Keratinocyte (primary cell): ENCODE results near the gene TRIP11.

ENCODE experiments used
- EZH2 ChIP-seq: IDR thresholded peaks from one replicate; pipeline ENCODE4 v1.6.1; 2012; ENCODE audit warnings: inconsistent platforms, mild to moderate bottlenecking, low read length, moderate library complexity
- TF ChIP-seq, protein P1 (sequence below), 3 experiments: IDR thresholded peaks in 1 of 3; conservative IDR thresholded peaks in 1 of 3; optimal IDR thresholded peaks in 1 of 3; 2 replicates in 2 of 3; 3 replicates in 1 of 3; pipeline versions ENCODE3 to v1.5.1; 2011; ENCODE audit warnings: low read length in 3 of 3, mild to moderate bottlenecking in 3 of 3, moderate library complexity in 2 of 3, control low read depth in 1 of 3, inconsistent platforms in 1 of 3; ENCODE audit not compliant: insufficient read depth in 2 of 3; ENCODE audit errors: extremely low read depth in 1 of 3

DNA sequence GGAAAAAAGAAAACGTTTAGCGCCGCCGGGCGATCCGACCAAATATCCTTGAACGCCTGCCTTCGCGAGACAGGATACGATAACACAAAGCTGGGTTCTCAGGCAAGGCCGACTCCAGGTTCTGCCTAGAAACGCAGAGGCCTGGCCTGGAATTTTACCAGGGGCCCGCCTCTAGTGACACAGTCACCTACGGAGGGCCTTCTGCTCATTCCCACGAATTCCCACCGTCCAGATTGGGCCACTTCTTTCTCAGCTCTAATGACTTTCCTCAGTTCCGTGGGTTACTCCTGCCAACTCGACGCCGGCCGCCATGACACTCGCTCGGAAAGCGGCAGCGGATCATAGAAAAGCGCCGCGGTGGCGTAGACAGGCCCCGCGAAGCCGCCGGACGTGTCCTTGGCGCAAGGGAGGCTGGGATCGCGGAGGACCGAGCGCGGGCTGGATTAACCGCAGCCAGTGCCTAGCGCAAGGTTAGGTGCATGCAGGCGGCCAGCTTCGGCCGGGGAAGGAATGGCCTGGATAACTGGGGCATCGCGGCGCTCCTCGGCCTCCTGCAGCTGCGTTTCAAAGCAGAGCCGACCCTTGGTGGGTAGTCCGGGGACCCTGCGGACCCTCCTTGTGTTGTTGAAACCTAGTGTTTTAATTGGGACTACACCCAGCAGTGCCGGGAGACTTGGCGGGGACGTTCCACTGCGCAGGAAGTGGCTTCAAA lies at the start of gene TRIP11:
- TF ChIP-seq, protein P1, sequence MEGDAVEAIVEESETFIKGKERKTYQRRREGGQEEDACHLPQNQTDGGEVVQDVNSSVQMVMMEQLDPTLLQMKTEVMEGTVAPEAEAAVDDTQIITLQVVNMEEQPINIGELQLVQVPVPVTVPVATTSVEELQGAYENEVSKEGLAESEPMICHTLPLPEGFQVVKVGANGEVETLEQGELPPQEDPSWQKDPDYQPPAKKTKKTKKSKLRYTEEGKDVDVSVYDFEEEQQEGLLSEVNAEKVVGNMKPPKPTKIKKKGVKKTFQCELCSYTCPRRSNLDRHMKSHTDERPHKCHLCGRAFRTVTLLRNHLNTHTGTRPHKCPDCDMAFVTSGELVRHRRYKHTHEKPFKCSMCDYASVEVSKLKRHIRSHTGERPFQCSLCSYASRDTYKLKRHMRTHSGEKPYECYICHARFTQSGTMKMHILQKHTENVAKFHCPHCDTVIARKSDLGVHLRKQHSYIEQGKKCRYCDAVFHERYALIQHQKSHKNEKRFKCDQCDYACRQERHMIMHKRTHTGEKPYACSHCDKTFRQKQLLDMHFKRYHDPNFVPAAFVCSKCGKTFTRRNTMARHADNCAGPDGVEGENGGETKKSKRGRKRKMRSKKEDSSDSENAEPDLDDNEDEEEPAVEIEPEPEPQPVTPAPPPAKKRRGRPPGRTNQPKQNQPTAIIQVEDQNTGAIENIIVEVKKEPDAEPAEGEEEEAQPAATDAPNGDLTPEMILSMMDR (optimal IDR thresholded peaks at IDR 0.05 in 1 of 3, IDR thresholded peaks at IDR 0.05 in 1 of 3, conservative IDR thresholded peaks at IDR 0.05 in 1 of 3; ENCODE audit: extremely low read depth in 1 of 3, insufficient read depth in 2 of 3, low read length in 3 of 3), result no peak
- no peak for TF ChIP-seq EZH2
